GM12878 (cell line): ENCODE data around the gene GMDS. TPM values are rescaled to one million over a fixed set of nuclear protein-coding genes. Genes with fewer than 3 reads are reported as not detected.

Experiments
- ATAC-seq: fragments of 200-7000 bp; cut with Tn5 transposase; 3 replicates; pipeline ENCODE4 v1.9.1; 2020; ENCODE audit warnings: mild to moderate bottlenecking, moderate library complexity
- BruUV-seq: library from RNA; stranded (reverse); fragments of 400-500 nt; replicated peaks from 2 replicates; lab custom pipeline; 2021; lab: Mats Ljungman, UMichigan
- CTCF ChIA-PET: fragments of 300-600 bp; sonication (Branson Sonifier 250); formaldehyde crosslinking; extraction: SDS; loops from one replicate; lab custom pipeline; 2021; ENCODE audit warnings: inconsistent platforms; lab: Yijun Ruan, JAX
- POLR2A ChIA-PET: fragments of 350-600 bp; formaldehyde crosslinking; extraction: SDS; loops from one replicate; lab custom pipeline; 2021; ENCODE audit warnings: inconsistent platforms; lab: Charles Lee
- RAD21 ChIA-PET: fragments of 300-600 bp; sonication (Branson Sonifier 250); formaldehyde crosslinking; loops from one replicate; lab custom pipeline; 2023; ENCODE audit warnings: antibody characterized with exemption; ENCODE audit not compliant: unreplicated experiment; lab: Charles Lee
- SMC1A ChIA-PET: fragments of 300-600 bp; sonication (Branson Sonifier 250); formaldehyde crosslinking; loops from one replicate; lab custom pipeline; 2023; ENCODE audit not compliant: unreplicated experiment, uncharacterized antibody; lab: Charles Lee
- DNase-seq: peaks from one replicate; pipeline ENCODE4 v3.0.0-alpha.2; 2011; ENCODE audit warnings: low read depth, low spot score
- FAIRE-seq: peaks from 3 replicates; lab custom pipeline; 2011; peaks lifted over from hg19 to GRCh38; lab: Jason Lieb, UNC
- H2AFZ ChIP-seq: 2 replicates; pipeline ENCODE4 v1.6.0; 2011; ENCODE audit warnings: low read depth, low read length, control low read depth; ENCODE audit not compliant: control insufficient read depth
- H3K27ac ChIP-seq: 2 replicates; pipeline ENCODE4 v1.5.1; 2011; ENCODE audit warnings: control low read depth; ENCODE audit not compliant: control insufficient read depth, insufficient read depth
- H3K27me3 ChIP-seq, 2 experiments: replicated peaks in 1 of 2; 2 replicates each; pipeline versions ENCODE4 v1.6.0 to v1.6.1; 2011; ENCODE audit warnings: low read length in 1 of 2; ENCODE audit not compliant: control insufficient read depth in 2 of 2, insufficient read depth in 2 of 2
- H3K36me3 ChIP-seq, 2 experiments: 2 replicates each; pipeline ENCODE4 v1.5.1; 2011; ENCODE audit warnings: low read length in 1 of 2; ENCODE audit not compliant: control insufficient read depth in 2 of 2, insufficient read depth in 2 of 2
- H3K4me1 ChIP-seq: 2 replicates; pipeline ENCODE4 v1.6.1; 2011; ENCODE audit warnings: mild to moderate bottlenecking, low read length, moderate library complexity, mixed read lengths; ENCODE audit not compliant: control insufficient read depth, insufficient read depth
- H3K4me2 ChIP-seq: 2 replicates; pipeline ENCODE4 v1.6.0; 2011; ENCODE audit warnings: control low read depth; ENCODE audit not compliant: control insufficient read depth, insufficient read depth
- H3K4me3 ChIP-seq: fragments of 200-600 bp; sonication (generic); 2 replicates; pipeline ENCODE4 v1.5.1; 2016
- H3K79me2 ChIP-seq: 2 replicates; pipeline ENCODE4 v1.6.0; 2011; ENCODE audit warnings: low read length; ENCODE audit not compliant: control insufficient read depth, insufficient read depth
- H3K9ac ChIP-seq: 2 replicates; pipeline ENCODE4 v1.8.0; 2011; ENCODE audit warnings: low read length, control low read depth, mixed read lengths; ENCODE audit not compliant: control insufficient read depth, insufficient read depth
- H3K9me3 ChIP-seq: replicated peaks from 3 replicates; pipeline ENCODE4 v1.5.1; 2011; ENCODE audit warnings: mild to moderate bottlenecking, low read length; ENCODE audit not compliant: control insufficient read depth, insufficient read depth
- H4K20me1 ChIP-seq: 2 replicates; pipeline ENCODE4 v1.6.0; 2011; ENCODE audit not compliant: control insufficient read depth, insufficient read depth
- CHD1 ChIP-seq: IDR thresholded peaks from 2 replicates; pipeline ENCODE4 v1.6.1; 2012; ENCODE audit warnings: low read depth, low read length, improper control_type of control experiment
- DPF2 ChIP-seq: fragments of 450-650 bp; IDR thresholded peaks from 2 replicates; pipeline ENCODE4 v1.6.1; 2017; ENCODE audit warnings: mild to moderate bottlenecking
- ESRRA ChIP-seq: IDR thresholded peaks from 2 replicates; pipeline ENCODE4 v1.6.1; 2012; ENCODE audit warnings: mild to moderate bottlenecking, low read length, improper control_type of control experiment
- FOXK2 ChIP-seq: fragments of 450-650 bp; IDR thresholded peaks from 2 replicates; pipeline ENCODE4 v1.6.1; 2017; ENCODE audit warnings: mild to moderate bottlenecking, moderate library complexity
- GATAD2B ChIP-seq: fragments of 450-650 bp; conservative IDR thresholded peaks from 2 replicates; pipeline ENCODE4 v1.6.1; 2017; ENCODE audit warnings: low read depth, mild to moderate bottlenecking, moderate library complexity
- IKZF2 ChIP-seq, 2 experiments: fragments of 450-650 bp; IDR thresholded peaks; 2 replicates each; pipeline ENCODE4 v1.6.1; 2017; ENCODE audit warnings: mild to moderate bottlenecking in 2 of 2, moderate library complexity in 2 of 2
- LARP7 ChIP-seq: fragments of 450-650 bp; IDR thresholded peaks from 2 replicates; pipeline ENCODE4 v1.6.1; 2017; ENCODE audit warnings: mild to moderate bottlenecking
- RFX5 ChIP-seq: IDR thresholded peaks from 2 replicates; pipeline ENCODE4 v1.6.1; 2011; ENCODE audit warnings: low read depth, low read length, improper control_type of control experiment
- SMAD1 ChIP-seq: fragments of 450-650 bp; IDR thresholded peaks from 2 replicates; pipeline ENCODE4 v1.6.1; 2018; ENCODE audit warnings: mild to moderate bottlenecking, low read depth; ENCODE audit not compliant: partially characterized antibody
- STAT3 ChIP-seq: IDR thresholded peaks from 2 replicates; pipeline ENCODE4 v1.6.1; 2011; ENCODE audit warnings: low read depth, low read length, improper control_type of control experiment
- YY1 ChIP-seq: IDR thresholded peaks from 2 replicates; pipeline ENCODE4 v1.6.1; 2011; ENCODE audit warnings: low read depth, mild to moderate bottlenecking, low read length
- ZNF622 ChIP-seq: fragments of 450-650 bp; IDR thresholded peaks from 2 replicates; pipeline ENCODE4 v1.6.1; 2017; ENCODE audit warnings: mild to moderate bottlenecking, inconsistent platforms
- WGBS: methylation state at CpG from one replicate; pipeline ENCODE4 v1.1.6; 2016; ENCODE audit warnings: low lambda C conversion rate; ENCODE audit not compliant: insufficient replicate concordance, insufficient coverage; ENCODE audit errors: missing lambda C conversion rate; 5-methylcytosine and 5-hydroxymethylcytosine counted together
- in situ Hi-C: fragments of 300-500 bp; cut with MboI; formaldehyde crosslinking; loops from 9 replicates; pipeline ENCODE4 v1.14.3; 2018; ENCODE audit warnings: mixed read lengths
- intact Hi-C: fragments of 100-400 bp; cut with micrococcal nuclease; formaldehyde crosslinking; loops from one replicate; pipeline ENCODE4 v1.14.2; 2022; ENCODE audit not compliant: unreplicated experiment
- polyA plus RNA-seq, 11 experiments: library from polyadenylated mRNA; depleted of rRNA in 4 of 11; unstranded in 6 of 11; stranded (reverse) in 5 of 11; fragments of >200 nt; fragmentation: Nextera tagmentation in 4 of 11; fragmentation: Illumina TruSeq in 1 of 11; extraction: Ambion mirVana in 4 of 11; extraction: Trizol in 1 of 11; gene quantifications; 1 replicate in 1 of 11; 2 replicates in 10 of 11; pipeline versions ENCODE4 v1.2.1 to v1.2.3, GENCODE V29; 2011 to 2016; ENCODE audit warnings: inconsistent platforms in 2 of 11, missing spikeins in 2 of 11, low read depth in 1 of 11
- total RNA-seq, 4 experiments: library from RNA; depleted of rRNA in 3 of 4; stranded (reverse); fragments of >200 nt in 3 of 4; fragmentation: Illumina TruSeq in 1 of 4; extraction: Trizol in 1 of 4; gene quantifications; 2 replicates each; pipeline versions ENCODE4 v1.2.1 to v1.2.3, GENCODE V29; 2013 to 2021
- TF ChIP-seq, protein P1 (sequence below): IDR thresholded peaks from 2 replicates; pipeline ENCODE4 v1.6.1; 2011; ENCODE audit warnings: borderline replicate concordance, low read depth, mild to moderate bottlenecking, moderate library complexity, mixed read lengths, low read length; ENCODE audit not compliant: insufficient read depth; ENCODE audit errors: extremely low read length

The GMDS gene
- total and polyA plus RNA-seq, 10 of the 15 experiments (the other 5 are each of a cell fraction or from before 2014, with no cell fraction given) = 0.61 to 53.8 (median 29.3) TPM

DNA sequence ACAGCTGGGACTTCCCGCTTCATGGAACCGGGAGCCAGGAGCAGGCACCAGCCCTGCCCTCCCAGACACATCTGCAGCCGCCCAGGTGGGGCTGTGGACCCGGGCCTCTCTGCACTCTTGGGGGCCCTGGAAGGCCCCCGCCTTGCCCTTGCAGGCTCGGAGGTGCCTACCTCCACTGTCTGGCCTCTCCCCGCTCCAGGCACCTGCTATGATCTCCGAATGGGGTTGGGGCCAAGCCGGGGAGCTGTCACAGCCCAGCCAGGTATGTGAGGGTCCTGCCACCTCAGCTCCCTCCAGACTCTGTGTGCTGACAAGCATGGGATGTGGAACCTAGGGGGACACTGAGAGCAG, 54.0 kb downstream of the GMDS start (continued):
- TF ChIP-seq, protein P1, sequence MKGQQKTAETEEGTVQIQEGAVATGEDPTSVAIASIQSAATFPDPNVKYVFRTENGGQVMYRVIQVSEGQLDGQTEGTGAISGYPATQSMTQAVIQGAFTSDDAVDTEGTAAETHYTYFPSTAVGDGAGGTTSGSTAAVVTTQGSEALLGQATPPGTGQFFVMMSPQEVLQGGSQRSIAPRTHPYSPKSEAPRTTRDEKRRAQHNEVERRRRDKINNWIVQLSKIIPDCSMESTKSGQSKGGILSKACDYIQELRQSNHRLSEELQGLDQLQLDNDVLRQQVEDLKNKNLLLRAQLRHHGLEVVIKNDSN = no peak

DNA sequence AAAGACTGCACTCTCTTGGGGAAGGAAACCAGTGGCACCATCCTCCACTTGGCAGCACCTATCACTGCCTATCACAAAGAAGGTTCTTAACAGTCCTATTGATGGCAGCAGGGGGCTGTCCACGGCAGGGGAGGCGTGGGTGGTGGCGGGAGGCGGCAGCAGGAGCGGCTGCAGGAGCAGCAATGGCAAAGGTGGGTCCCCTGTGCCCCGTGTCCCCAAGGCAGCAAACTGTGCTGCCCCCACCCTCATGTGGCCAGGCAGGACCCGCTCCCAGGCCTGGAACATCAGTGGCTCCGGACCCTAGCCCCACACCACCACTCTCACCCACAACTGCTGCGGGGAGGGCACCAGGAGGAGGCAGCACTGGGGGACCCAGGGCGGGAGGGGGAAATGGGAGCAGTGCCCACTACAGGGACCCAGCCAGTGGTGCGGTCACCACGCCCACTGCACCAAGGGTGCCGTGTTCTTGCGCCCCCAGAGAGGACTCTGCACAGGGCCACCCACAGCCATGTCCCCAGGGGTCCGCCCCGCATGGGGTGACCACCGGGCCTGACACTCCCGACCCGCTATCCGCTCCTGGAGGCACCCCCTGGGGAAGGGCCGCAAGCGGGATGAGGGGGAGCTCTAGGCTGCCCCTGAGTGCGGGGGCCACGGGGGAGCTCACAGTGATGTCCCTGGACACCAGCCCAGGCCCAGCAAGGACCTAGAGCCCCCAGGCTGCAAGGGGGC, 54.6 kb downstream of the GMDS start:
- CTCF ChIA-PET = interaction anchor here (1.0 to 1.4 kb wide), 2 partner anchors 18 to 86 kb away, joined by 3 read pairs; no protein-coding TSS in a partner anchor
- intact Hi-C loops (no loop called here), in situ Hi-C loops (loop anchor here (5.0 kb wide), 1 partner anchor 584 kb away; the partner anchor contains the start of gene FOXC1)
- no peaks in the 10 kb centered on the region; the same call in 2 of the 3 replicates for H3K9me3 ChIP-seq
- no peak overlapping the region for H3K9ac ChIP-seq
- DNase-seq = no peak
- H3K4me1 ChIP-seq = peaks cover 18% of the 10 kb centered on the region
- H2AFZ ChIP-seq = no peak overlapping the region
- POLR2A ChIA-PET = no interaction called here
- RAD21 ChIA-PET = interaction anchor here (1.1 kb wide), 1 partner anchor 591 kb away, joined by 3 read pairs; no protein-coding TSS in a partner anchor
- 95% methylated on average over 24 of the region's 24 CpGs for WGBS
- H3K27me3 ChIP-seq = no peaks in the 10 kb centered on the region
- no peak overlapping the region for H3K27ac ChIP-seq
- no TSS peak for BruUV-seq
- no peak overlapping the region for H3K4me3 ChIP-seq
- SMC1A ChIA-PET = interaction anchor here (1.4 kb wide), 1 partner anchor 18 kb away, joined by 4 read pairs; no protein-coding TSS in a partner anchor
- H4K20me1 ChIP-seq = peaks cover 11% of the 10 kb centered on the region
- H3K36me3 ChIP-seq = no peaks in the 10 kb centered on the region; a peak in 1 of 4 replicates
- TF ChIP-seq IKZF2 (IDR thresholded peaks at IDR 0.05) = no peak
- TF ChIP-seq GATAD2B = no peak
- TF ChIP-seq RFX5 = no peak
- TF ChIP-seq STAT3 = no peak
- no peak for TF ChIP-seq YY1
- no peak for TF ChIP-seq CHD1
- TF ChIP-seq FOXK2 = no peak
- TF ChIP-seq ESRRA = no peak
- TF ChIP-seq SMAD1 = no peak
- TF ChIP-seq LARP7 = no peak
- TF ChIP-seq ZNF622 = no peak
- TF ChIP-seq DPF2 = no peak
- no peak for FAIRE-seq
- H3K79me2 ChIP-seq = 0 out of 2 replicates have a peak, but pooled peaks cover 1% of the 10 kb centered on the region
- no peak for ATAC-seq
- H3K4me2 ChIP-seq = no peak overlapping the region
